Kidney capillary endothelial cell (primary cell): Measurements from ENCODE around the gene CFAP161.

Experiments used
- DNase-seq: peaks from one replicate; pipeline ENCODE4 v3.0.0-alpha.2; 2018; ENCODE audit warnings: low spot score

Gene CFAP161

DNA sequence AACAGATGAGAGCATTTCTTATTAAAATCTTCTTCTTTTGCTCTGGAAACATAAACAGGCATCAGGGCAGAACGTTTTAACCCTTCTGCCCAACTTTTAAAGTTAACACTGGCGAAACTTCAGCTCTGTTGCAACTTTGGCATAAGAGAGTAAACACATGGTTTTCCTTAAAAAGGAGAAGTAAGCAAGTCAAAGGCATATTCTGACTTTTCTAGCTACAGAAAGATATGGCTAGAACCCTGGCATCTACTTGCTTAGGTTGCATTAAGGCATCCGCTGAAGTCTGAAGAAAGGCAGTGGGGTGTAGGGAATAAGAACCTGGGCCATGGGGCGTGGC is 49.3 kb downstream of the CFAP161 start:
- DNase-seq, result no peak

DNA sequence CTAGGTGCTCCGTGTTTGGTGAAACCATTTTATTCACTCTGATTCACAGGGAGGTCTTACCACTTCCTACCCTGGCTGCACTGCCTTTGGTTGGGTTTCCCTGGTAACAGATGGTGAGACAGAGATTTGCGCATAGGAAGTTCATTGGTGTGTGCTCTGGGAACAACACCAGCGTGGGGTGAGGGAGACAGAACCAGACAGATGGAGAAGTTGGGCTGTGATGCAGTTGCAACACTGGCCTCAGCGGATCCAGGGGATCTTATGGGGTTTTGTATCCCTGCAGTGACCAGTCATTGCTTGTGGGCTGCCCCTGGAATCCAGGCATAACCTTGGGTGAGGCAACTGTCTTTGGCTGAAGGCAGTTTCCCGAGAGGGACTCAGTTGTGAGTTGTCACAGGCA is 50.1 kb downstream of the CFAP161 start:
- DNase-seq, result no peak

DNA sequence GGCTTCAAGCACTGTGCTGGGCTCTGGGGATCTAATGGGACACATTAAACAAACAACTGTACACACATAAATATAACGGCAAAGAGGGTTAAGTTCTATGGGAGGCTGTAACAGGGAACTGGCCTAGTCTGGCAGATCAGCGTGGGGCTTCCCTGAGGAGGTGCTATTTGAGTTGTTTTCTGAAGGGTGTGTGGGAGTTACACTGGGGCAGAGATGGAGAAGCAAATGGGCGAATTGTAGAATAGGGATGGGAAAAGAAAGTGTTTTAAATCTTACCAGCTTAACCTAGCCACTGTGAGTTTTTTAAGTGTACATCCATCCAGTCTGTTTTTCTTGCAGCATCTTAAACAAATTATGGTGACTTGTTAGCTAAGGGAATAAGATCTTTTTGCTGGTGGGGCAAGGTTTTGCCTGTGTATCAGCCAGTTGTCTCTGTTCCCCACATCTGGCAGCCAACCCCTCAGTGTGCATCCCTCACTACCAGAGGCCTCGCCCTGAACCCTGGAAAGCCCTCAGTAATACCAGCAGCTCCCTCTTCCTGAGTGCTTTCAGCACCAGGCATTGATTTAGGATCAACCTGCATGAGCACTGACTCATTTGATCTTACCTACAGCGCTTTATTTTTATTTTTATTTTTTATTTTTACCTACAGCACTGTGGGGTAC is 51.7 kb downstream of the CFAP161 start:
- no peak for DNase-seq

- no peak for DNase-seq
Observed at GRCh38 chr15:81188354-81188753, 54.3 kb downstream of the CFAP161 start.

GRCh38 chr15:81189583-81190283 is 55.7 kb downstream of the CFAP161 start:
- DNase-seq, result no peak

DNA sequence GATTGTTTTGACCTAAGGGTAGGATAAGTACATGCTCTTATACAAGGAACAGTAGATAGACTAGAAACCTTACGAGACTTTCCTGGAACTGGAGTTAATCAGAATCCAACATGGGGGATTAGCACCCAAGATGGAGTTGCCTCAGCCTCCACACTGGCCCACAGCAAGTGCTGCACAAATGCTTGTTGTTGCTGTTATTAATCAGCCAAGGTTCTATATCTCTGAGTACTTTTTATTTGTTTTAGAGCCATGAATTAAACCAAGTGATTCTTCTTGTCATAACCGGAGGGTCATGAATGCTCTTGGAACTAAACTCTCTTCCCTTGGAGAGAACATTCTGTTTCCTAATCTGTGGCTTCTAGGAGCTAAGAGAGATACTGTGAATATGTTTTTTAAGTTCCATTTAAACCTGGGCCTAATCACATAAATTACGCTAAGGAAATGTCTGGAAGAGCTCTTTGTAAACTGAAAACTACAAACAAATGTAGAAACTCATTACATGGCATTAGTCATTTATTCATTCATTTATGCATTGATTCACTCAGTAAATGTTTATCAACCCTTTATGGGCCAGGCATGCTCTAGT is 56.9 kb downstream of the CFAP161 start:
- DNase-seq, result no peak

DNA sequence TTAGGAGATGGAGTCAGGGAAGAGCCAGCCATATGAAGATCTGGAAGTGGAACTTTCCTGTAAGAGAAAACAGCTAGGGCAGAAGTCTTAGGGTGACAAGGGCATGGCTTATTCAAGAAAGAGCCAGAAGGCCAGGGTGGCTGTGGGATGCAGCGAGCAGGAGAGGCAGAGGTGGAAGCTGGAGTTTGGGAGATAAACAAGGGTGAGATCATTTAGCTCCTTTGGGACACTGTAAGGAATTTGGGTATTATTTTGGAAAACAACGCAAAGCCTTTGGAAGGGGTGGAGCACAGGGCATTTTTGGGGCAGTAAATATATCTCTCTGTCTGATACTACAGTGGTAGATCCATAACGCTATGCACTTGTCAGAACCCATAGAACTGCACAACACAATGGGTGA is 57.6 kb downstream of the CFAP161 start:
- no peak for DNase-seq

DNA sequence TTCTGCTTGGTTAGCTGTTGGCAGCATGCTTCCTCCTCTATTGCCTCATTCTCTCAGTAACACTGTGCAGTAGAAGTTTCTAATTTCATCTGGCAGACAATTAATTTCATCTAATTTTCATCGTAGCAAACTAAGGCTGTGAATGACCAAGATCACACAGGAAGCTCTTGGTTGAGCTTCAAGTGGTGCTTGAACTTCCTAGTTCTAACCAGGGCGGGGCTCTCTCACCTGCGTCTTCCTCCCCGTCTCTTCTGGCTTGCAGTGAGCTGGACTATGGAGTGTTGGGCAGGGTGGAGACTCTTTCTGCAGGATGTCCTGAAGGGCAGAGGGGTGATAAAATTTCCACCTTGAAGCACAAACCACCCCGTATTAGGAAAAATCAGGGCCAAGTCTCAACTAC is 60.7 kb downstream of the CFAP161 start:
- no peak for DNase-seq

DNA sequence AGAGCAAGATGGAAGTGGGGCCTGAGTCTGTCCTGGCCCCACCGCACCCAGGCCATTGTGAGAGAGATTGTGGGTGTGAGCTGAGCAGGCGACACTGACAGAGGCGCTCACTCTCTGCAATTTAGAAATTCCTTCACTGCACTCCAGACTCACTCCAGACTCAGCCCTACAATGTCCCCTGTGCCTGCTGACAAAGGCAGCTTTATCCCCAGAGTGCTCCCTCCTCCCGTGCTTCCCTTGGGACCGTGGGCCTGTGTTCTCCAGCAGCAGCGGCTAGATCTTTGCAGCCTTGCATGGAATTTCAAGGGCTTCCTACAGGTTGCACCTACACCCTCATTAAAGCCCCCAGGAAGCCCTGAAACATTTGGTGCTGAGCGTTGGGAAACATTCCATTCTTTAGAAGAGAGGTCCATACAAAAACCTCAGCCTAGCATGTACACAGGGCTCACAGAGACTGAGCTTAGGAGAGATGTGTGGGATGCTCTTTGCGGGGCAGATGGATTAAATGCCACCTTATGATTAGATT is 61.3 kb downstream of the CFAP161 start:
- no peak for DNase-seq

GRCh38 chr15:81196576-81197254 is 62.6 kb downstream of the CFAP161 start, which contains the start of gene IL16:
TSS of gene IL16 (plus strand) at chr15:81196879. CDS start at chr15:81225400, 28,521 bp downstream.
- DNase-seq, result no peak

- no peak for DNase-seq
Observed at GRCh38 chr15:81197255-81197630, 63.2 kb downstream of the CFAP161 start.

- no peak for DNase-seq
Observed at GRCh38 chr15:81197688-81198281, 63.7 kb downstream of the CFAP161 start.
